K562 (cell line): Measurements from ENCODE around the gene IFITM2. TPM values are rescaled to one million over a fixed set of nuclear protein-coding genes. Genes with fewer than 3 reads are reported as not detected.

Experiments
- ARHGAP35 ChIP-seq: fragments of 450-650 bp; IDR thresholded peaks from 2 replicates; pipeline ENCODE4 v1.6.1; 2018; ENCODE audit not compliant: partially characterized antibody
- BCOR ChIP-seq: fragments of 450-650 bp; IDR thresholded peaks from 2 replicates; pipeline ENCODE4 v1.6.1; 2016
- BRD4 ChIP-seq: fragments of 200-600 bp; sonication (generic); IDR thresholded peaks from 2 replicates; pipeline ENCODE4 v1.6.1; 2017; ENCODE audit warnings: inconsistent platforms
- KLF6 ChIP-seq: fragments of 250-450 bp; sonication (Bioruptor Pico); IDR thresholded peaks from 2 replicates; pipeline ENCODE4 v1.4.0; 2020; ENCODE audit warnings: mild to moderate bottlenecking, moderate library complexity, borderline replicate concordance
- MAFG ChIP-seq: fragments of 450-650 bp; conservative IDR thresholded peaks from 2 replicates; pipeline ENCODE4 v1.6.1; 2016; ENCODE audit warnings: missing genetic modification characterization, missing compliant biosample characterization
- PRDM10 ChIP-seq: fragments of 450-650 bp; IDR thresholded peaks from 2 replicates; pipeline ENCODE4 v1.6.1; 2018; ENCODE audit not compliant: partially characterized antibody
- RUNX1 ChIP-seq: sonication (generic); IDR thresholded peaks from 2 replicates; pipeline ENCODE4 v1.6.1; 2016; ENCODE audit warnings: antibody characterized with exemption, low read depth
- SMARCA4 ChIP-seq: fragments of 450-650 bp; IDR thresholded peaks from 2 replicates; pipeline ENCODE4 v1.6.1; 2016
- TAF7 ChIP-seq: fragments of 450-650 bp; IDR thresholded peaks from 2 replicates; pipeline ENCODE4 v1.6.1; 2016; ENCODE audit warnings: missing genetic modification characterization, missing compliant biosample characterization
- USF1 ChIP-seq: sonication (generic); formaldehyde crosslinking; IDR thresholded peaks from 2 replicates; pipeline ENCODE4 v1.9.0; 2022; ENCODE audit warnings: mild to moderate bottlenecking, missing genetic modification reagents
- ZNF12 ChIP-seq: sonication (generic); formaldehyde crosslinking; IDR thresholded peaks from 2 replicates; pipeline ENCODE4 v1.4.0; 2020; ENCODE audit warnings: mild to moderate bottlenecking, missing genetic modification reagents
- ZNF133 ChIP-seq: fragments of 250-450 bp; sonication (Bioruptor Pico); IDR thresholded peaks from 2 replicates; pipeline ENCODE4 v1.4.0; 2020; ENCODE audit warnings: mild to moderate bottlenecking
- ZNF277 ChIP-seq: fragments of 250-450 bp; sonication (Bioruptor Pico); IDR thresholded peaks from 2 replicates; pipeline ENCODE4 v1.8.0; 2022; ENCODE audit warnings: inconsistent platforms, mild to moderate bottlenecking, moderate library complexity, borderline replicate concordance
- ZNF324 ChIP-seq: fragments of 250-450 bp; sonication (Bioruptor Pico); IDR thresholded peaks from 2 replicates; pipeline ENCODE4 v1.4.0; 2020; ENCODE audit warnings: mild to moderate bottlenecking
- ZNF589 ChIP-seq: fragments of 200-800 bp; sonication (Bioruptor generic); IDR thresholded peaks from 2 replicates; pipeline ENCODE4 v1.6.1; 2016; ENCODE audit warnings: low read depth, missing genetic modification characterization, missing compliant biosample characterization
- ZNF639 ChIP-seq, 2 experiments: fragments of 200-800 bp in 1 of 2; sonication (Bioruptor generic) in 1 of 2; sonication (generic) in 1 of 2; formaldehyde crosslinking in 1 of 2; IDR thresholded peaks in 1 of 2; conservative IDR thresholded peaks in 1 of 2; 2 replicates each; pipeline versions ENCODE4 v1.5.0 to v1.6.1; 2016 to 2020; ENCODE audit warnings: missing compliant biosample characterization in 1 of 2, missing genetic modification characterization in 1 of 2, missing genetic modification reagents in 1 of 2
- polyA plus RNA-seq, 8 experiments: library from polyadenylated mRNA; depleted of rRNA in 4 of 8; stranded (reverse) in 5 of 8; unstranded in 3 of 8; fragments of >200 nt; fragmentation: Nextera tagmentation in 2 of 8; fragmentation: Illumina TruSeq in 1 of 8; extraction: Ambion mirVana in 2 of 8; extraction: Trizol in 1 of 8; gene quantifications; 2 replicates each; pipeline versions ENCODE4 v1.2.1 to v1.2.3, GENCODE V29; 2011 to 2014; ENCODE audit warnings: inconsistent platforms in 1 of 8, missing spikeins in 1 of 8
- total RNA-seq, 7 experiments: library from RNA; depleted of rRNA in 6 of 7; stranded (reverse); fragments of >200 nt in 6 of 7; fragmentation: Illumina TruSeq in 2 of 7; extraction: Trizol in 2 of 7; gene quantifications; 2 replicates each; pipeline versions ENCODE4 v1.2.1 to v1.2.3, GENCODE V29; 2011 to 2021; ENCODE audit warnings: low replicate concordance in 1 of 7
- TF ChIP-seq, protein P1 (sequence below), 2 experiments: IDR thresholded peaks; 2 replicates each; pipeline ENCODE4 v1.6.1; 2012; ENCODE audit warnings: improper control_type of control experiment in 2 of 2, low read depth in 2 of 2, low read length in 2 of 2, borderline replicate concordance in 1 of 2

IFITM2 gene
- total and polyA plus RNA-seq, 9 of the 15 experiments (the other 6 are each of a cell fraction or from before 2014, with no cell fraction given): 52.8 to 4,872 (median 356) TPM

DNA sequence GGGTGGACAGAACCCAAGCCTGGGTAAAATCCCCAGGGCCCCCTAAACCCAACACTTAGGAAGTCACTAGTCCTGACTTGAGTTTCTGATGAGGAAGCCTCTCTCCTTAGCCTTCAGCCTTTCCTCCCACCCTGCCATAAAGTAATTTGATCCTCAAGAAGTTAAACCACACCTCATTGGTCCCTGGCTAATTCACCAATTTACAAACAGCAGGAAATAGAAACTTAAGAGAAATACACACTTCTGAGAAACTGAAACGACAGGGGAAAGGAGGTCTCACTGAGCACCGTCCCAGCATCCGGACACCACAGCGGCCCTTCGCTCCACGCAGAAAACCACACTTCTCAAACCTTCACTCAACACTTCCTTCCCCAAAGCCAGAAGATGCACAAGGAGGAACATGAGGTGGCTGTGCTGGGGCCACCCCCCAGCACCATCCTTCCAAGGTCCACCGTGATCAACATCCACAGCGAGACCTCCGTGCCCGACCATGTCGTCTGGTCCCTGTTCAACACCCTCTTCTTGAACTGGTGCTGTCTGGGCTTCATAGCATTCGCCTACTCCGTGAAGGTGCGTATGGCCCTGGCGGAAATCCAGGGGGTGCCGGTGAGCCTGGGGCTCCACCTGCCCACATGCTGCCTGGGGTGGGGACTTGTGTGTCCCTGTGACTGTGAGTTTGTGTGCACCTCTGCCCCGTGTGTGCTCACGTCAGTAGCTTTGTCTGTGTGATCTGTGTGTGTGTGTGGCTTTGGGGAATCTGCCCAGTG, 6.4 kb downstream of the IFITM2 start, which contains the start of gene IFITM1 (continued):
- TF ChIP-seq, protein P1, sequence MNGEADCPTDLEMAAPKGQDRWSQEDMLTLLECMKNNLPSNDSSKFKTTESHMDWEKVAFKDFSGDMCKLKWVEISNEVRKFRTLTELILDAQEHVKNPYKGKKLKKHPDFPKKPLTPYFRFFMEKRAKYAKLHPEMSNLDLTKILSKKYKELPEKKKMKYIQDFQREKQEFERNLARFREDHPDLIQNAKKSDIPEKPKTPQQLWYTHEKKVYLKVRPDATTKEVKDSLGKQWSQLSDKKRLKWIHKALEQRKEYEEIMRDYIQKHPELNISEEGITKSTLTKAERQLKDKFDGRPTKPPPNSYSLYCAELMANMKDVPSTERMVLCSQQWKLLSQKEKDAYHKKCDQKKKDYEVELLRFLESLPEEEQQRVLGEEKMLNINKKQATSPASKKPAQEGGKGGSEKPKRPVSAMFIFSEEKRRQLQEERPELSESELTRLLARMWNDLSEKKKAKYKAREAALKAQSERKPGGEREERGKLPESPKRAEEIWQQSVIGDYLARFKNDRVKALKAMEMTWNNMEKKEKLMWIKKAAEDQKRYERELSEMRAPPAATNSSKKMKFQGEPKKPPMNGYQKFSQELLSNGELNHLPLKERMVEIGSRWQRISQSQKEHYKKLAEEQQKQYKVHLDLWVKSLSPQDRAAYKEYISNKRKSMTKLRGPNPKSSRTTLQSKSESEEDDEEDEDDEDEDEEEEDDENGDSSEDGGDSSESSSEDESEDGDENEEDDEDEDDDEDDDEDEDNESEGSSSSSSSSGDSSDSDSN (IDR thresholded peaks at IDR 0.05; ENCODE audit: borderline replicate concordance in 1 of 2, low read depth in 2 of 2, low read length in 2 of 2): peak in 1 of 2 experiments; percentile 62; a peak in 1 of 4 replicates
- no peak for TF ChIP-seq ARHGAP35
- TF ChIP-seq PRDM10: peak; percentile 31
- TF ChIP-seq BRD4: no peak
- peak; percentile 32; the same call in 1 of the 2 replicates for TF ChIP-seq BCOR
- 0 out of 2 replicates have a peak, but pooled peaks have one; percentile 5 for TF ChIP-seq ZNF324 (CRISPR knock-in tag)
- TF ChIP-seq ZNF589 (CRISPR knock-in tag): no peak
- no peak for TF ChIP-seq ZNF277 (CRISPR knock-in tag)
- peak; percentile 53; the same call in 1 of the 2 replicates for TF ChIP-seq RUNX1
- no peak for TF ChIP-seq USF1
- no peak for TF ChIP-seq MAFG (tag)
- TF ChIP-seq ZNF12 (CRISPR knock-in tag): no peak
- peak; percentile 31; the same call in 1 of the 2 replicates for TF ChIP-seq SMARCA4
- no peak for TF ChIP-seq ZNF639 (CRISPR knock-in tag; conservative IDR thresholded peaks at IDR 0.05 in 1 of 2, IDR thresholded peaks at IDR 0.05 in 1 of 2)
- TF ChIP-seq KLF6: no peak
- TF ChIP-seq TAF7 (tag): peak; percentile 62
- no peak for TF ChIP-seq ZNF133 (CRISPR knock-in tag)
